Tongue (tissue), 2 donors: ENCODE data around the gene ATG7. TPM values are rescaled to one million over a fixed set of nuclear protein-coding genes. Genes with fewer than 3 reads are reported as not detected.
A peak's percentile ranks its signal among the peaks of the same experiment; 100 is the strongest.
"Not testable (repeated sequence)": the region's sequence is repeated elsewhere in the genome, so short reads cannot be mapped to it uniquely, and the experiment has no call there.

Experiments
- DNase-seq: peaks from one replicate; pipeline ENCODE4 v3.0.0-alpha.2; 2015
- total RNA-seq: library from RNA; depleted of rRNA; stranded (reverse); fragments of >200 nt; gene quantifications from one replicate; pipeline ENCODE4 v1.2.3, GENCODE V29; 2014

Gene ATG7
- total RNA-seq, 1 donor from 2014 or later: 80.2 TPM

- no peak for DNase-seq
Observed at GRCh38 chr3:11510356-11510755, 238.2 kb downstream of the ATG7 start.

- DNase-seq: not testable (repeated sequence)
Observed at GRCh38 chr3:11511606-11512005, 239.4 kb downstream of the ATG7 start.

DNA sequence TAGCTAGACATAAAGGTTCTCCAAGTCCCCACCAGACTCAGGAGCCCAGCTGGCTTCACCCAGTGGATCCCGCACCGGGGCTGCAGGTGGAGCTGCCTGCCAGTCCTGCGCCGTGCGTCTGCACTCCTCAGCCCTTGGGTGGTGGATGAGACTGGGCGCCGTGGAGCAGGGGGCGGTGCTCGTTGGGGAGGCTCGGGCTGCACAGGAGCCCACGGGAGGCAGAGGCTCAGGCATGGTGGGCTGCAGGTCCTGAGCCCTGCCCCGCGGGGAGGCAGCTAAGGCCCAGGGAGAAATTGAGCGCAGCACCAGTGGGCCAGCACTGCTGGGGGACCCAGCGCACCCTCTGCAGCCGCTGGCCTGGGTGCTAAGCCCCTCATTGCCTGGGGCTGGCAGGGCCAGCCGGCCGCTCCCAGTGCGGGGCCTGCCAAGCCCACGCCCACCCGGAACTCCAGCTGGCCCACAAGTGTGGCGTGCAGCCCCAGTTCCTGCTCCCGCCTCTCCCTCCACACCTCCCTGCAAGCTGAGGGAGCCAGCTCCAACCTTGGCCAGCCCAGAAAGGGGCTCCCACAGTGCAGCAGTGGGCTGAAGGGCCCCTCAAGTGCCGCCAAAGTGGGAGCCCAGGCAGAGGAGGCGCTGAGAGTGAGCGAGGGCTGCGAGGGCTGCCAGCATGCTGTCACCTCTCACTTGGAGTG is 241.1 kb downstream of the ATG7 start:
- not testable (repeated sequence) for DNase-seq

GRCh38 chr3:11513817-11514135 is 241.6 kb downstream of the ATG7 start:
- DNase-seq: no peak

- DNase-seq: no peak
Observed at GRCh38 chr3:11514191-11514821, 242.1 kb downstream of the ATG7 start.

DNA sequence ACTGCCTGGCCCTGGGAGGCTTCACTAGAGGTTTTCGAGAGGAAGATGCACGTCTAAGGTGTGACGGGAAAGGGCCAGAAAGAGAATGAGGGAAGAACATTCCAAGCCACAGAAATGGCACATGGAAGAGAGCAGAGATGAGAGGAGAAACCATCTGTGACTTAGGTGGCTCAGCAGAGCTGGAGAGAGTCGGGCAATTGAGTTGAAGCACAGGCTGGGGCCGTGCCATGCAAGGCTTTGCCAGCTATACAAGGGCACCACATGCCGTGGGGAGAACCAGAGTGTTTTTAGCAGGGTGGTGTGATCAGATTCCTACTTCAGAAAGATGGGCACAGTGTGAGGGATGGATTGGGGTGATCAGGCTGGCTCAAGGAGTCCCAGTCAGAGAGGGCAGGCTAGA is 245.4 kb downstream of the ATG7 start:
- DNase-seq: no peak

DNA sequence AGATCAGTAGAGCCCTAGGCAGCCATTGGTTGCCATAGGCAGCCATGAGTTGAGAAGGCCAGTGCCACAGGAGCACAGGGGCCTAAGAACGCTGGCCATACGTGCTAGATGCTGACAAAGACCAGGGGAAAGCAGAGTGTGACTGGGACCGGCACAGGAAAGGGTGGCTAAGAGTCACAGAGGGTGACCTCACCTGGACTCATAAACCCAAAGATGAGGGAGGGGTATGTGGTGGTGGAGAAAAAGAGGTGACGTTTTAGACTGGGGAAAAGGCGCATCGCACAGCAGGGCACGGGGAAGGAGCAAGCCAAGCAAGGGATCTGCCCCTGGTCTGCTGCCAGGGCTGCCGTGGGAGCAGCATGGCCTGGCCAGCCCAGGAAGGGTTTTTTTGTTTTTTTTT is 249.0 kb downstream of the ATG7 start:
- no peak for DNase-seq

DNA sequence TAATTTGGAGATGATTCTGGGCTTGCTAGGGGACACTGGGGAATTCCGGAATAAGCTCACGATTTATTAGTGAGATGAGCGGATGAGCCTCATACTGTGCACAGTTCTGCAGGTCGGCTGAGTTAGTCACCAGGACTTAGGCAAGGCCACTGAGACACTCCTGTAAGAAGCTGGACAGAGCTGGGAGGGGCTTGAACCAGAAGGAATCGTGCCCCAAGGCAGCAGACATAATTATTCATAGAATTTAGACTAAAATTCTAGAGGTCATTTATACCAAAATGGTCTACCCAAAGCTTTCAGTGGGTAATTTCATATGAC is 250.2 kb downstream of the ATG7 start:
- DNase-seq: no peak

DNA sequence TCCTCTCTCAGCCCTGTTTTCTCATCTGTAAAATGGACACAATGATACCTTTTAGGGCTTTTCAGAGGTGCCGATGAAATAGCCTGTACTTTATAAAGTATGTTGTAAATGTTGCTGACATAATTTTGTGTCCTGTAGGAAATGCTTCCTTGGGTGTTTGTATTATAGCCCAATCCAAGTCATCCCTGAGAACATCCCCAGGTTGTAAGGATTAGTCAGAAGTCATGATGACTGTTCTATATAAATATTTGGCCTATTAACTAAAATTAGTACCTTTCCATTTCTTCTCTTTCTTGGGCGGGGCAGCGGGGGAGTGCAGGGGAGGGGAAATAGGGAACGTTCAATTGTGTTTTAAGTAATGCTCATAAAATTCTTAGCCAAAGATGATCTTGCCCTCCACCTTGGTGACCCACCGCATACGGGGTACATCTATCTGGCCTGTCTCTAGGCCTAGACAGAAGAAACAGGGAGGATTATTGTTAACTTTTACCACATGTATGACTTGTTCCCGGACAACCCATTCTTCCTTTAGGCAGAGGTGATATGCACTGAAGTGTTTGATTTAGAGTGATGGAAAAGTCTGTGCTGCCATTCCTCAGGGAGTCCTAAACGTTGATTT is 250.9 kb downstream of the ATG7 start:
- no peak for DNase-seq

DNA sequence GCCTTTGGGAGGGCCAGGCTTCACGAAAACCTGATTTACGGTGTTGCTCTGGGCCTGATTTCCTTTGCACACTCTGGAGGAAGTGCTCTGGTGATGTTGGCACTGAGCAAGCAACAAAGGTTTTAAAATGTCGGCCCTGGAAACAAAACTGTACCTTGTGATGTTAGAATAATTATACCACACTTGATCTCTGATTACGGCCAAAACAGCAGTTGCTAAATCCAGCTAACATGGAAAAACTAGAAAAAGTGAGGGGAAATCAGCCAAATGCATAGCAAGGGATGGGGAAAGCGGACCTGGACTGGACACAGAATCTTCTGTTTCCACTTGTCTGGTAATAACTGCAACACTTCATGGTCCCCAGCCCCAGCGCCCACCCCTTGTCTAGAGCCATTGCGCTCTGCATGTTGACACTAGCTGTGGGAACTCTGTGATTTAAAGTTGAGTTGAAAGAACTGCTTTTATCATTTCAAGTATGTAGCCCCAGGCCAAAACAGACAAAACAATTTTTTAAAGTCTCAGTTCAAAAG is 251.4 kb downstream of the ATG7 start:
- peak; percentile 59 for DNase-seq

DNA sequence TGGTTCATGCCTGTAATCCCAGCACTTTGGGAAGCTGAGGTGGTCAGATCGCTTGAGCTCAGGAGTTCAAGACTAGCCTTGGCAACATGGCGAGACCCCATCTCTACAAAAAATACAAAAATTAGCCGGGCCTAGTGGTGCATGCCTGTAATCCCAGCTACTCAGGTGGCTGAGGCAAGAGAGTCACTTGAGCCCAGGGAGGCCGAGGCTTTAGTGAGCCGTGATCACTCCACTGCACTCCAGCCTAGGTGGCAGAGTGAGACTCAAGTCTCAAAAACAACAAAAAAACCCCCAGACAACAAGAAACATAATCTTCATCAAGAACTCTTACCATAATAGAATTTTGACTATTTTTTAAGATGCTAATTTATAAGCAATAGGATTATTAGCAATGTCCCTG is 253.9 kb downstream of the ATG7 start:
- not testable (repeated sequence) for DNase-seq

GRCh38 chr3:11529281-11529680 is 257.1 kb downstream of the ATG7 start:
- no peak for DNase-seq

- DNase-seq: peak; percentile 81
Observed at GRCh38 chr3:11530153-11530721, 258.0 kb downstream of the ATG7 start.

DNA sequence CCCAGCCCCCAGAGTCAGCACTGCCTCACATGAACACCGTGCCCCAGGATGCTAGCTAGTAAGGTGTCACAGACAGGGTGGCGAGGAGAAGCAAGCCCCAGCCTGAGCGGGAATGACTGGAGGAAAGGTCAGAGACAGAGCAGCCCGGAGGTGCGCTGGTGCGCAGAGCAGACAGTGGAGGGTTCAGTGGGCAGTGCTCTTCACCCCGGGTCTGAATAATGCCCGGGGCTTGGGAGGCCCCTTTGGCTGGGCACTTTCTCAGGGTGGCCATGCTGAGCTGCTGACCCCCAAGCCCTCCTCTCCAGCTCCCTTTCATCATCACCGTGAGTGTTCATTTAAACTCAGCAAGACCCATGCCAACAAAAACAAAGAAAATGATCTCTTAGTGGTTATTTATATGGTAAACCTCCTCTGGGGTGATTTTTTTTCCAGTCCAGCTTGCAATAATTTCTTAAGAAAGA is 260.8 kb downstream of the ATG7 start:
- DNase-seq: no peak

DNA sequence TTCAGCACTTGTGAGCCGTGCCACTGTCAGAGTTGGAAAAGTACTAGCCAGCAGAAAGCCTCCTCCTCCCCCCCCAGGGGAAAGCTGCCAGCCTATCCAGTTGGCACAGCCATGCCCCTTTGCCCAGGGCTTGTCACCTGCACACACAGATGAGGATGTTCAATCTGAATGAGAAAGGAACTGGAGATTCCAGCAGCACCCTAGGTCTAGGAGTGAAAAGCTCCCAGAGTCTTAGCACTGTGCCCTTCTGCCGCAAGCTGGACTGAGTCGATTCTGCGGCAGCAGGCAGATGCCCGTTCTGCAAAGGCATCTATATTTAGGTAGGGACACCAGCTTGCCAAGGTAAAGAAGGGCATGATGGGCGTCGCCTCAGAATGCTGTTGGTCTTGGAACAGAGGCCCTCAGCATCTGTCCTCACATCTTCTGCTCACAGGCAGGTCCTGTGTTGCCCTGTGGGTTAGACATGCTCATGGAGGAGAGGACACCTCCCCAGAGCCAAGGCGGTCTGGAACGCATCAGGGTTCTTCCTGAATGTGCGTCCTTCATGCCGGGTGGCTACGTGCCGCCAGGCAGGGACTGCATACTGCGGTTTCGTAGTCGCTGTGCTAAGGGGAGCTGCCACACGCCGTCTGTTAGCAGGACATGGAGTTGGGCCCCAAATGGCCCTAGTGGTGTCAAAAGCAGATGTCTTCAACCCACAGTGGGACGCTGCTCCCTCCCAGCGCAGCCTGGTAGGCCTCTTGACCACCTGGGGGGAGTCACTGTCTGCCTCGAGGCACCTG is 262.0 kb downstream of the ATG7 start:
- DNase-seq: peak; percentile 47

DNA sequence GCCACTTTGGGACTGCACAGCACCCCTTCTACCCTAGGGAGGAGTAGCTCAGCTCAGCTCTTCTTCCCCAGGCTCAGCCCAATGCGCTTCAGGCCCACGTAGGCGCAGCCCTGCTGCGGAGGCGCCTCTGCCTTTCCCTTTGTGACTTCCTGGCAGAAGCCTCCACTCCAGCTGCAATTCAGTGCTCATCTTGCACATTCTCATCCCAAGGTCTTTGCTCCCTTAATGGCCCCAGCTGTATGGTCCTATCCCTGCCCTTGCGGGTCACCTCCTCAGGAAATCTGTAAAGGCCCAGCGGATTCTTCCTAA is 262.6 kb downstream of the ATG7 start:
- DNase-seq: no peak

DNA sequence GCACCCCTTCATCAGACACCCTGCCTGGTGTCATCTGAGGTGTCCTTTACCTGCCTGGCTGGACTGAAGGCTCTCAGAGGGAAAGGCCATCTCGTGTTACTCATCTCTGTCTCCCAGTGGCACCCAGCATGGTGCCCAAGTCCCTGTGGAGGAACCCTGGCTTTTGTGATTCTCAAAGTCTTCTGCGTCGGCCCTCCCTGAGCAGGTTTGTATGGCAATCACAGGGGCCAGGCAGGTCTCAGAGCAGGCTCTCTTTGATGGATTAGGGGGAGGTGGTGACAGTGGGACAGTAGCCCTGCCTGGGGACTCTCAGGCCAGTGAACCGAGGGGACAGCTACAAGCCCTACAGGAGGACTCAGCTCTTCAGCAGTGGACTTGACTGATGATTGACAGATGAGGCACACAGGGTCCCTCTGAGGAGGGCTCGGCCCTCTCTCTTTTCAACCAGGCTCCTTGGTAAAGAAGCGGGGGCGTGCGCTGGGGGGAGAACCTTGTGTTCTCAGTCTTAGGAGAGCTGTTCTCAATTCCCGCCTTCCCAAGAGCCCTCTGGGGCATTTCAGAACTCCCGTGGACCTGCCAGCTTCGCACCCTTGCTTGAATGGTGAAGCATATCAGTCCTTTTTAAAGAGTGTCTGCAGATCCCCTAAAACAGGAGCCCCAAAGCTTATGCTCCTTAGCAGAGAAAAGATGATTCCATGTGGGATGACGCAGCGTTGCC is 263.2 kb downstream of the ATG7 start:
- DNase-seq: no peak

GRCh38 chr3:11536132-11536935 is 264.1 kb downstream of the ATG7 start:
- DNase-seq: no peak

- no peak for DNase-seq
Observed at GRCh38 chr3:11536936-11537612, 264.9 kb downstream of the ATG7 start.

GRCh38 chr3:11538581-11538980 is 266.4 kb downstream of the ATG7 start:
- DNase-seq: no peak

DNA sequence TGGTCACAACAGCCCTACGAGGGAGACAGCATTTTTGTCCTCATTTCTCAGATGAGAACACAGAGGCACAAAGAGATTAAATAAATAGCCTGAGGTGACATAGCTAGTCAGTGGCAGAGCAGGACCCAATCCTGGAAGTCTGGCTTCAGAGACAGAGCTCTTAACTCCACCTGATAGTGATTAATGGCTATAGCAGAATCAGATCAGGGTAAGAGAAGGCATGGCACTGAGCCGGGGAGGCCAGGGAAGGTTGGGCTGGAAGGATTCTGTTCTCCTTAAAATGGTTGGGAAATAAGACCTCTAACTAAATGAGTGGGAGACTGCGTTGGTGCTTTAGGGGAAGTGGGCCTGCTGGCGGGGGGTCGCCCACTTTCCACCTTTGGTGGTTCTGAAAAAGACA is 267.0 kb downstream of the ATG7 start:
- DNase-seq: no peak
